LHCN-M2 (cell line): ENCODE results near the gene DUSP6. TPM values are rescaled to one million over a fixed set of nuclear protein-coding genes. Genes with fewer than 3 reads are reported as not detected.

ENCODE experiments used
- DNase-seq: peaks from one replicate; pipeline ENCODE4 v3.0.0-alpha.2; 2012; ENCODE audit warnings: low read depth
- total RNA-seq: library from RNA; depleted of rRNA; stranded (reverse); fragments of >200 nt; gene quantifications from 2 replicates; pipeline ENCODE4 v1.2.3, GENCODE V29; 2014

Gene DUSP6
- total RNA-seq, 1 experiment from 2014 or later, result 31.6 TPM

- DNase-seq, result no peak
Observed at GRCh38 chr12:89328151-89329030, 23.9 kb downstream of the DUSP6 start.

GRCh38 chr12:89327486-89328094 is 24.7 kb downstream of the DUSP6 start:
- no peak for DNase-seq

- no peak for DNase-seq
Observed at GRCh38 chr12:89326239-89327040, 25.9 kb downstream of the DUSP6 start.

GRCh38 chr12:89325495-89325894 is 26.8 kb downstream of the DUSP6 start:
- no peak for DNase-seq

GRCh38 chr12:89324437-89324836 is 27.9 kb downstream of the DUSP6 start:
- DNase-seq, result no peak

- no peak for DNase-seq
Observed at GRCh38 chr12:89323568-89324218, 28.6 kb downstream of the DUSP6 start.

GRCh38 chr12:89320735-89321134 is 31.6 kb downstream of the DUSP6 start:
- DNase-seq, result no peak

- no peak for DNase-seq
Observed at GRCh38 chr12:89319606-89320005, 32.7 kb downstream of the DUSP6 start.

GRCh38 chr12:89319122-89319521 is 33.2 kb downstream of the DUSP6 start:
- DNase-seq, result peak; percentile 12

GRCh38 chr12:89316705-89317139 is 35.6 kb downstream of the DUSP6 start:
- DNase-seq, result no peak

GRCh38 chr12:89314060-89314761 is 38.1 kb downstream of the DUSP6 start:
- no peak for DNase-seq

- DNase-seq, result no peak
Observed at GRCh38 chr12:89311703-89312293, 40.5 kb downstream of the DUSP6 start.

GRCh38 chr12:89309815-89310214 is 42.5 kb downstream of the DUSP6 start:
- DNase-seq, result peak; percentile 22

- DNase-seq, result peak; percentile 27
Observed at GRCh38 chr12:89309440-89309802, 42.9 kb downstream of the DUSP6 start.

- DNase-seq, result no peak
Observed at GRCh38 chr12:89307474-89308253, 44.6 kb downstream of the DUSP6 start.

- DNase-seq, result no peak
Observed at GRCh38 chr12:89306827-89307473, 45.4 kb downstream of the DUSP6 start.

GRCh38 chr12:89305373-89305772 is 46.9 kb downstream of the DUSP6 start:
- no peak for DNase-seq

GRCh38 chr12:89299931-89300330 is 52.4 kb downstream of the DUSP6 start:
- DNase-seq, result no peak

GRCh38 chr12:89299417-89299816 is 52.9 kb downstream of the DUSP6 start:
- no peak for DNase-seq
